ENCODE measurements around the gene EDN1.

Gene EDN1

GRCh38 chr6:12333128-12333527, 43.0 kb downstream of the EDN1 start:
- H3K4me2 ChIP-seq (ENCODE audit: low read depth, low read length): no peak overlapping the region
- H3F3A ChIP-seq (ENCODE audit: insufficient read depth, low read length): no peaks in the 10 kb centered on the region
- no peak overlapping the region for H2AFZ ChIP-seq (ENCODE audit: low read length)
- H3K4me3 ChIP-seq (ENCODE audit: low read length): no peak overlapping the region
- no peak overlapping the region for H3K9ac ChIP-seq (ENCODE audit: low read length)
- TF ChIP-seq, protein P1, sequence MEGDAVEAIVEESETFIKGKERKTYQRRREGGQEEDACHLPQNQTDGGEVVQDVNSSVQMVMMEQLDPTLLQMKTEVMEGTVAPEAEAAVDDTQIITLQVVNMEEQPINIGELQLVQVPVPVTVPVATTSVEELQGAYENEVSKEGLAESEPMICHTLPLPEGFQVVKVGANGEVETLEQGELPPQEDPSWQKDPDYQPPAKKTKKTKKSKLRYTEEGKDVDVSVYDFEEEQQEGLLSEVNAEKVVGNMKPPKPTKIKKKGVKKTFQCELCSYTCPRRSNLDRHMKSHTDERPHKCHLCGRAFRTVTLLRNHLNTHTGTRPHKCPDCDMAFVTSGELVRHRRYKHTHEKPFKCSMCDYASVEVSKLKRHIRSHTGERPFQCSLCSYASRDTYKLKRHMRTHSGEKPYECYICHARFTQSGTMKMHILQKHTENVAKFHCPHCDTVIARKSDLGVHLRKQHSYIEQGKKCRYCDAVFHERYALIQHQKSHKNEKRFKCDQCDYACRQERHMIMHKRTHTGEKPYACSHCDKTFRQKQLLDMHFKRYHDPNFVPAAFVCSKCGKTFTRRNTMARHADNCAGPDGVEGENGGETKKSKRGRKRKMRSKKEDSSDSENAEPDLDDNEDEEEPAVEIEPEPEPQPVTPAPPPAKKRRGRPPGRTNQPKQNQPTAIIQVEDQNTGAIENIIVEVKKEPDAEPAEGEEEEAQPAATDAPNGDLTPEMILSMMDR (IDR thresholded peaks at IDR 0.05; ENCODE audit: low read length): no peak
- TF ChIP-seq EZH2phosphoT487 (IDR thresholded peaks at IDR 0.05; ENCODE audit: low read length) (no peak), EZH2 (optimal IDR thresholded peaks at IDR 0.05; ENCODE audit: low read depth, low read length) (no peak)
- H3K4me1 ChIP-seq (ENCODE audit: low read length): no peaks in the 10 kb centered on the region
- H4K20me1 ChIP-seq (ENCODE audit: insufficient read depth, low read length): no peaks in the 10 kb centered on the region
- no peaks in the 10 kb centered on the region for H3K27me3 ChIP-seq (replicated peaks; ENCODE audit: insufficient read depth, low read length)
- no peak overlapping the region for H3K27ac ChIP-seq (ENCODE audit: low read length)
- no peak for DNase-seq
- H3K9me3 ChIP-seq (replicated peaks; ENCODE audit: insufficient read depth, low read length): no peaks in the 10 kb centered on the region
- no peaks in the 10 kb centered on the region for H3K79me2 ChIP-seq (ENCODE audit: low read length)
- no peaks in the 10 kb centered on the region for H3K9me2 ChIP-seq (replicated peaks; ENCODE audit: insufficient read depth, low read length)
- no peaks in the 10 kb centered on the region for H3K36me3 ChIP-seq (replicated peaks; ENCODE audit: insufficient read depth, low read length)

GRCh38 chr6:12334526-12335130, 44.5 kb downstream of the EDN1 start:
- Histone ChIP-seq H3K79me2 (ENCODE audit: low read length) (no peaks in the 10 kb centered on the region), H3K36me3 (replicated peaks; ENCODE audit: insufficient read depth, low read length) (no peaks in the 10 kb centered on the region), H3F3A (ENCODE audit: insufficient read depth, low read length) (no peaks in the 10 kb centered on the region), H3K4me1 (ENCODE audit: low read length) (no peaks in the 10 kb centered on the region), H4K20me1 (ENCODE audit: insufficient read depth, low read length) (no peaks in the 10 kb centered on the region), H2AFZ (ENCODE audit: low read length) (no peak overlapping the region), H3K4me2 (ENCODE audit: low read depth, low read length) (no peak overlapping the region), H3K27me3 (replicated peaks; ENCODE audit: insufficient read depth, low read length) (no peaks in the 10 kb centered on the region), H3K9ac (ENCODE audit: low read length) (no peak overlapping the region), H3K9me2 (replicated peaks; ENCODE audit: insufficient read depth, low read length) (no peaks in the 10 kb centered on the region), H3K9me3 (replicated peaks; ENCODE audit: insufficient read depth, low read length) (no peaks in the 10 kb centered on the region), H3K27ac (ENCODE audit: low read length) (no peak overlapping the region), H3K4me3 (ENCODE audit: low read length) (no peak overlapping the region)
- DNase-seq: no peak
- TF ChIP-seq EZH2 (optimal IDR thresholded peaks at IDR 0.05; ENCODE audit: low read depth, low read length) (no peak), EZH2phosphoT487 (IDR thresholded peaks at IDR 0.05; ENCODE audit: low read length) (no peak)
- TF ChIP-seq, protein P1 (IDR thresholded peaks at IDR 0.05; ENCODE audit: low read length): no peak

DNA sequence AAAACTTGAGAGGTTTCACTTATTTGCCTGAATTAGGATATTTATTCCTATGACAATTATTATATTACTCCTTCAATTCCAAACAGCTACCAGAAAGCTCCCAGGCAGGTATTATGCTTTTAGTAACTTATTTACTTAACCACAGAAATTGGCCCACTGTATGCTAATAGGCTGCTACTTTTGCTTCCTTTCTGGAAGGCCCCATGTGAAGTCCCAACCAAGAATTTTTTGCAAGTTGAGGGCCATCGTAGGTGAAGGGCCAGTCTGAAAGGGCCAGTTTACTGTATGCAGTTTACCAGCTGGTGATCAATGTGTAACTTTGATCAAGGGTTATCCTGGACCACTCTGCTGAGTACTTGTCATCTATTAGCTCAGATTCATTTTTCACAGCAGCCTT, 45.0 kb downstream of the EDN1 start:
- Histone ChIP-seq H3K9me3 (replicated peaks; ENCODE audit: insufficient read depth, low read length) (no peaks in the 10 kb centered on the region), H4K20me1 (ENCODE audit: insufficient read depth, low read length) (no peaks in the 10 kb centered on the region), H3K36me3 (replicated peaks; ENCODE audit: insufficient read depth, low read length) (no peaks in the 10 kb centered on the region), H3K4me1 (ENCODE audit: low read length) (no peaks in the 10 kb centered on the region), H3F3A (ENCODE audit: insufficient read depth, low read length) (no peaks in the 10 kb centered on the region), H3K4me3 (ENCODE audit: low read length) (no peak overlapping the region), H3K27me3 (replicated peaks; ENCODE audit: insufficient read depth, low read length) (no peaks in the 10 kb centered on the region), H3K27ac (ENCODE audit: low read length) (no peak overlapping the region), H3K79me2 (ENCODE audit: low read length) (no peaks in the 10 kb centered on the region), H2AFZ (ENCODE audit: low read length) (no peak overlapping the region), H3K9me2 (replicated peaks; ENCODE audit: insufficient read depth, low read length) (no peaks in the 10 kb centered on the region), H3K9ac (ENCODE audit: low read length) (no peak overlapping the region), H3K4me2 (ENCODE audit: low read depth, low read length) (no peak overlapping the region)
- no peak for DNase-seq
- TF ChIP-seq EZH2 (optimal IDR thresholded peaks at IDR 0.05; ENCODE audit: low read depth, low read length) (no peak), EZH2phosphoT487 (IDR thresholded peaks at IDR 0.05; ENCODE audit: low read length) (no peak)
- TF ChIP-seq, protein P1 (IDR thresholded peaks at IDR 0.05; ENCODE audit: low read length): no peak
